ENCODE data around the gene IGLL1.
"Not testable (repeated sequence)": the region's sequence is repeated elsewhere in the genome, so short reads cannot be mapped to it uniquely, and the experiment has no call there.

- not testable (repeated sequence) for TF ChIP-seq EZH2phosphoT487 (IDR thresholded peaks at IDR 0.05; ENCODE audit: borderline replicate concordance, low read depth); ELF1 (IDR thresholded peaks at IDR 0.05); REST (IDR thresholded peaks at IDR 0.05; ENCODE audit: low read depth, low read length); MEF2A (IDR thresholded peaks at IDR 0.05; ENCODE audit: borderline replicate concordance, low read depth); CTCF (IDR thresholded peaks at IDR 0.05); CHD2 (IDR thresholded peaks at IDR 0.05; ENCODE audit: low read length, partially characterized antibody); MAX (IDR thresholded peaks at IDR 0.05; ENCODE audit: low read depth); USF2 (IDR thresholded peaks at IDR 0.05; ENCODE audit: borderline replicate concordance, low read depth, low read length); POLR2AphosphoS5 (IDR thresholded peaks at IDR 0.05; ENCODE audit: low read depth, low read length); JUND (IDR thresholded peaks at IDR 0.05)
Observed at GRCh38 chr22:23621916-23622315, 41.8 kb upstream of the IGLL1 start.

All from SK-N-SH (cell line).